ENCODE measurements around the gene ZBTB7A.

GRCh38 chr19:4015705-4016402, 50.8 kb downstream of the ZBTB7A start:
- TF ChIP-seq CTCF (IDR thresholded peaks at IDR 0.05 in 2 of 3, conservative IDR thresholded peaks at IDR 0.05 in 1 of 3; ENCODE audit: borderline replicate concordance in 1 of 3, insufficient read depth in 1 of 3, low read depth in 2 of 3, low read length in 2 of 3) (no peak), POLR2AphosphoS5 (IDR thresholded peaks at IDR 0.05; ENCODE audit: low read depth, low read length) (no peak), ZNF274 (IDR thresholded peaks at IDR 0.05; ENCODE audit: low read depth, low read length) (no peak), POLR2A (IDR thresholded peaks at IDR 0.05; ENCODE audit: borderline replicate concordance, extremely low read depth, insufficient read depth, insufficient read length) (no peak), YY1 (IDR thresholded peaks at IDR 0.05; ENCODE audit: extremely low read depth, insufficient replicate concordance, low read depth, low read length) (no peak), REST (IDR thresholded peaks at IDR 0.05; ENCODE audit: low read depth) (no peak)
